H1 (cell line): ENCODE results near the gene SHANK1. TPM values are rescaled to one million over a fixed set of nuclear protein-coding genes. Genes with fewer than 3 reads are reported as not detected.

Source experiments
- CTCF ChIA-PET: fragments of 300-600 bp; sonication (Branson Sonifier 250); formaldehyde crosslinking; loops from one replicate; lab custom pipeline; 2021; ENCODE audit not compliant: partially characterized antibody; lab: Charles Lee
- POLR2A ChIA-PET: fragments of 300-600 bp; sonication (Branson Sonifier 250); formaldehyde crosslinking; loops from one replicate; lab custom pipeline; 2021; ENCODE audit warnings: inconsistent platforms; ENCODE audit not compliant: partially characterized antibody; lab: Charles Lee
- DNase-seq, 2 experiments: peaks; one replicate each; pipeline versions ENCODE4 v3.0.0 to v3.0.0-alpha.2; 2010 to 2022; ENCODE audit warnings: low spot score in 2 of 2, low read depth in 1 of 2, mixed read lengths in 1 of 2
- FAIRE-seq: peaks from 2 replicates; lab custom pipeline; 2011; peaks lifted over from hg19 to GRCh38; lab: Jason Lieb, UNC
- H2AFZ ChIP-seq: 2 replicates; pipeline ENCODE4 v1.8.1; 2012; ENCODE audit warnings: low read length, inconsistent platforms
- H2AK5ac ChIP-seq: 2 replicates; pipeline ENCODE4 v1.6.1; 2013; ENCODE audit warnings: low read depth, low read length
- H2BK120ac ChIP-seq: replicated peaks from 2 replicates; pipeline ENCODE3; 2013; ENCODE audit warnings: low read depth, low read length, inconsistent platforms
- H2BK12ac ChIP-seq: 2 replicates; pipeline ENCODE4 v1.6.1; 2013; ENCODE audit warnings: low read depth, low read length
- H2BK15ac ChIP-seq: 2 replicates; pipeline ENCODE4 v1.6.1; 2013; ENCODE audit warnings: low read length
- H2BK20ac ChIP-seq: 2 replicates; pipeline ENCODE4 v1.6.1; 2013; ENCODE audit warnings: low read length
- H2BK5ac ChIP-seq: 2 replicates; pipeline ENCODE4 v1.6.1; 2013; ENCODE audit warnings: low read depth, low read length
- H3K14ac ChIP-seq: 2 replicates; pipeline ENCODE4 v1.6.1; 2013; ENCODE audit warnings: inconsistent platforms; ENCODE audit not compliant: insufficient read length
- H3K18ac ChIP-seq: 2 replicates; pipeline ENCODE4 v1.6.1; 2013; ENCODE audit warnings: low read length; ENCODE audit errors: extremely low read depth
- H3K23ac ChIP-seq: 2 replicates; pipeline ENCODE4 v1.6.1; 2013; ENCODE audit warnings: inconsistent platforms; ENCODE audit not compliant: insufficient read length
- H3K23me2 ChIP-seq: 2 replicates; pipeline ENCODE4 v1.6.1; 2013; ENCODE audit warnings: low read depth, low read length
- H3K27ac ChIP-seq: 2 replicates; pipeline ENCODE4 v1.6.1; 2011; ENCODE audit warnings: low read depth, low read length, inconsistent platforms
- H3K27me3 ChIP-seq, 4 experiments: replicated peaks in 1 of 4; 1 replicate in 1 of 4; 2 replicates in 3 of 4; pipeline versions ENCODE4 v1.6.1 to v1.8.1; 2011 to 2013; ENCODE audit warnings: low read length in 3 of 4, mild to moderate bottlenecking in 3 of 4, inconsistent platforms in 2 of 4, mixed read lengths in 2 of 4, moderate library complexity in 1 of 4; ENCODE audit not compliant: control insufficient read depth in 3 of 4, insufficient read depth in 3 of 4; ENCODE audit errors: extremely low read depth in 1 of 4
- H3K36me3 ChIP-seq, 4 experiments: 2 replicates each; pipeline versions ENCODE4 v1.6.1 to v1.8.1; 2011 to 2013; ENCODE audit warnings: mild to moderate bottlenecking in 4 of 4, low read length in 3 of 4, moderate library complexity in 2 of 4, control low read depth in 1 of 4, inconsistent platforms in 1 of 4; ENCODE audit not compliant: insufficient read depth in 4 of 4, control insufficient read depth in 2 of 4
- H3K4ac ChIP-seq: replicated peaks from 2 replicates; pipeline ENCODE3; 2013; ENCODE audit warnings: low read length, low read depth, mixed read lengths, inconsistent platforms; ENCODE audit not compliant: insufficient read length
- H3K4me1 ChIP-seq, 4 experiments: replicated peaks in 1 of 4; 1 replicate in 1 of 4; 2 replicates in 3 of 4; pipeline versions ENCODE4 v1.6.1 to v1.8.1; 2011 to 2013; ENCODE audit warnings: low read length in 3 of 4, inconsistent platforms in 2 of 4, mixed read lengths in 1 of 4; ENCODE audit not compliant: insufficient read depth in 4 of 4, control insufficient read depth in 3 of 4
- H3K4me2 ChIP-seq, 2 experiments: 2 replicates each; pipeline versions ENCODE4 v1.6.1 to v1.8.1; 2011 to 2013; ENCODE audit warnings: low read depth in 2 of 2, low read length in 2 of 2, control low read depth in 1 of 2, inconsistent platforms in 1 of 2, mild to moderate bottlenecking in 1 of 2; ENCODE audit not compliant: insufficient read depth in 1 of 2
- H3K4me3 ChIP-seq, 4 experiments: fragments of 200-600, 300-600 bp in 1 of 4; sonication (generic), shearing (Covaris generic), sonication (Bioruptor Twin) in 1 of 4; 2 replicates each; pipeline versions ENCODE4 v1.5.1 to v1.8.1; 2011 to 2016; ENCODE audit warnings: low read length in 4 of 4, low read depth in 3 of 4, control low read depth in 2 of 4, inconsistent platforms in 2 of 4, mild to moderate bottlenecking in 2 of 4, mixed read lengths in 1 of 4, moderate library complexity in 1 of 4; ENCODE audit not compliant: insufficient read depth in 2 of 4; ENCODE audit errors: extremely low read depth in 1 of 4
- H3K56ac ChIP-seq: replicated peaks from 2 replicates; pipeline ENCODE3; 2013; ENCODE audit warnings: low read depth, mild to moderate bottlenecking, mixed read lengths, low read length, inconsistent platforms; ENCODE audit not compliant: insufficient read length
- H3K79me1 ChIP-seq: 2 replicates; pipeline ENCODE4 v1.6.1; 2013; ENCODE audit warnings: low read depth, low read length, control low read depth
- H3K79me2 ChIP-seq, 2 experiments: 2 replicates each; pipeline versions ENCODE4 v1.6.1 to v1.8.1; 2012 to 2013; ENCODE audit warnings: low read length in 2 of 2, mild to moderate bottlenecking in 2 of 2, inconsistent platforms in 1 of 2; ENCODE audit not compliant: insufficient read depth in 2 of 2, control insufficient read depth in 1 of 2
- H3K9ac ChIP-seq, 4 experiments: replicated peaks in 1 of 4; 1 replicate in 1 of 4; 2 replicates in 3 of 4; pipeline versions ENCODE4 v1.6.1 to v1.8.1; 2011 to 2013; ENCODE audit warnings: low read depth in 3 of 4, low read length in 3 of 4, control low read depth in 2 of 4, mild to moderate bottlenecking in 2 of 4, moderate library complexity in 2 of 4, inconsistent platforms in 1 of 4; ENCODE audit errors: extremely low read depth in 1 of 4
- H3K9me3 ChIP-seq, 2 experiments: 2 replicates each; pipeline versions ENCODE4 v1.6.1 to v1.8.1; 2012 to 2013; ENCODE audit warnings: mild to moderate bottlenecking in 2 of 2, moderate library complexity in 2 of 2, control low read depth in 1 of 2, inconsistent platforms in 1 of 2, low read depth in 1 of 2, low read length in 1 of 2, mixed read lengths in 1 of 2; ENCODE audit not compliant: insufficient read depth in 2 of 2
- H4K20me1 ChIP-seq, 2 experiments: replicated peaks in 1 of 2; 2 replicates each; pipeline versions ENCODE3 to v1.8.1; 2011 to 2013; ENCODE audit warnings: inconsistent platforms in 2 of 2, low read length in 2 of 2, mild to moderate bottlenecking in 1 of 2; ENCODE audit not compliant: insufficient read depth in 2 of 2, control insufficient read depth in 1 of 2
- H4K5ac ChIP-seq: 2 replicates; pipeline ENCODE4 v1.6.1; 2013; ENCODE audit warnings: low read length, low read depth, mixed read lengths, inconsistent platforms; ENCODE audit not compliant: insufficient read length
- H4K8ac ChIP-seq: 2 replicates; pipeline ENCODE4 v1.8.0; 2013; ENCODE audit warnings: mild to moderate bottlenecking, moderate library complexity, low read length, inconsistent platforms; ENCODE audit not compliant: insufficient read depth; ENCODE audit errors: extremely low read depth
- H4K91ac ChIP-seq: replicated peaks from 2 replicates; pipeline ENCODE3; 2013; ENCODE audit warnings: low read length, mixed read lengths, inconsistent platforms; ENCODE audit not compliant: insufficient read length
- BRCA1 ChIP-seq: IDR thresholded peaks from 2 replicates; pipeline ENCODE4 v1.6.1; 2012; ENCODE audit warnings: low read depth, low read length, improper control_type of control experiment
- EP300 ChIP-seq, 2 experiments: IDR thresholded peaks; 1 replicate in 1 of 2; 2 replicates in 1 of 2; pipeline ENCODE4 v1.6.1; 2011 to 2012; ENCODE audit warnings: low read depth in 2 of 2, low read length in 2 of 2, mild to moderate bottlenecking in 2 of 2, borderline replicate concordance in 1 of 2, inconsistent platforms in 1 of 2, moderate library complexity in 1 of 2
- GABPA ChIP-seq: IDR thresholded peaks from 2 replicates; pipeline ENCODE4 v1.6.1; 2011; ENCODE audit warnings: mild to moderate bottlenecking, low read length, moderate library complexity, borderline replicate concordance; ENCODE audit not compliant: insufficient read depth
- GTF2F1 ChIP-seq: IDR thresholded peaks from 2 replicates; pipeline ENCODE4 v1.6.1; 2012; ENCODE audit warnings: low read depth, low read length, improper control_type of control experiment, borderline replicate concordance
- HDAC2 ChIP-seq, 2 experiments: fragments of 300-600 bp in 1 of 2; sonication (generic) in 1 of 2; IDR thresholded peaks; 2 replicates each; pipeline ENCODE4 v1.6.1; 2011 to 2012; ENCODE audit warnings: low read depth in 2 of 2, low read length in 2 of 2, mild to moderate bottlenecking in 2 of 2, moderate library complexity in 2 of 2, borderline replicate concordance in 1 of 2, inconsistent platforms in 1 of 2
- KDM1A ChIP-seq: fragments of 200-600, 300-600 bp; sonication (generic); IDR thresholded peaks from 2 replicates; pipeline ENCODE4 v1.7.1; 2016; ENCODE audit warnings: mild to moderate bottlenecking, low read length, borderline replicate concordance
- KDM4A ChIP-seq: IDR thresholded peaks from one replicate; pipeline ENCODE4 v1.7.1; 2012; ENCODE audit warnings: low read depth, mild to moderate bottlenecking, moderate library complexity, low read length, inconsistent platforms; ENCODE audit not compliant: severe bottlenecking
- POLR2A ChIP-seq, 2 experiments: IDR thresholded peaks; 1 replicate in 1 of 2; 2 replicates in 1 of 2; pipeline ENCODE4 v1.6.1; 2011; ENCODE audit warnings: low read depth in 2 of 2, low read length in 2 of 2, mild to moderate bottlenecking in 2 of 2; ENCODE audit errors: control extremely low read depth in 1 of 2
- POU5F1 ChIP-seq: IDR thresholded peaks from 2 replicates; pipeline ENCODE4 v1.6.1; 2011; ENCODE audit warnings: low read depth, mild to moderate bottlenecking, low read length, moderate library complexity
- SP1 ChIP-seq: IDR thresholded peaks from 2 replicates; pipeline ENCODE4 v1.6.1; 2011; ENCODE audit warnings: low read depth, low read length
- SRF ChIP-seq: IDR thresholded peaks from 2 replicates; pipeline ENCODE4 v1.6.1; 2011; ENCODE audit warnings: mild to moderate bottlenecking, low read depth, low read length, moderate library complexity
- TAF1 ChIP-seq: IDR thresholded peaks from 2 replicates; pipeline ENCODE4 v1.6.1; 2011; ENCODE audit warnings: mild to moderate bottlenecking, low read depth, low read length
- TAF7 ChIP-seq: optimal IDR thresholded peaks from 2 replicates; pipeline ENCODE3; 2011; ENCODE audit warnings: low read depth, mild to moderate bottlenecking, inconsistent platforms, low read length, moderate library complexity, borderline replicate concordance
- TCF12 ChIP-seq: IDR thresholded peaks from 2 replicates; pipeline ENCODE4 v1.6.1; 2011; ENCODE audit warnings: low read depth, mild to moderate bottlenecking, low read length
- WGBS, 2 experiments: shearing (Covaris generic) in 1 of 2; methylation state at CpG; one replicate each; pipeline versions ENCODE4 v1.1.6 to v1.1.7; 2013 to 2015; ENCODE audit warnings: low lambda C conversion rate in 2 of 2, mixed read lengths in 2 of 2, inconsistent platforms in 1 of 2, low coverage in 1 of 2, missing lambda C conversion rate in 1 of 2; ENCODE audit not compliant: insufficient replicate concordance in 2 of 2, insufficient coverage in 1 of 2, insufficient read length in 1 of 2; ENCODE audit errors: extremely low coverage in 1 of 2, missing lambda C conversion rate in 1 of 2; 5-methylcytosine and 5-hydroxymethylcytosine counted together
- polyA plus RNA-seq, 7 experiments: library from polyadenylated mRNA; depleted of rRNA in 3 of 7; stranded (reverse) in 5 of 7; unstranded in 2 of 7; fragments of >200 nt in 5 of 7; fragments of 200-250 nt in 2 of 7; gene quantifications; 1 replicate in 5 of 7; 2 replicates in 1 of 7; 4 replicates in 1 of 7; pipeline versions ENCODE4 v1.2.1 to v1.2.3, GENCODE V29; 2011 to 2013; ENCODE audit warnings: missing spikeins in 2 of 7, mixed read lengths in 2 of 7
- total RNA-seq: library from RNA; stranded (reverse); fragmentation: NEBNext Ultra II Directional; extraction: Animal tissue kit (Norgen Biotek cat#: 25700); gene quantifications from 2 replicates; pipeline ENCODE4 v1.2.1, GENCODE V29; 2021

Gene SHANK1
- total and polyA plus RNA-seq, 2 of the 8 experiments (the other 6 are each of a cell fraction or from before 2014, with no cell fraction given), result 1.1 to 3.7 TPM

DNA sequence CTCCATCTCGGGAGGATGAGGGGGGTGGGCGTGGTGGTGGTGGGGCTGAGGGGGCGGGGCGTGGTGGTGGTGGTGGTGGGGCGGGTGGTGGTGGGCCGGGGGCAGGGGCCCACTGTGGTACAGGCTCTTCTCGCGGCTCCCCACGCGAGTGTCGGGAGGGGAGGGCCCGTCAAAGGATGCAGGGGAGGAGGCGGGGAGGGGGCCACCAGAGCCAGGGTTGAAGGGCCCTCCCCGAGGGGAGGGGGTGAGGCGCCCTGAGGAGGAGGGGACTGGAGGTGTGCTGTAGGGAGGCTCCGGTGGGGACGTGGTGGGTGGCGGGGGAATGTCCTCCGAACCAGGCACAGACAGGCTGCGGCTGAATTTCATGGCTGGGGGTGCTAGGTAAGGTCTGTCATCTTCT, 50.7 kb downstream of the SHANK1 start:
- CTCF ChIA-PET, result interaction anchor here (0.5 to 3.9 kb wide), 20 partner anchors 11 to 272 kb away, joined by 3 to 28 read pairs (median 6); no protein-coding TSS in a partner anchor
- no peak for FAIRE-seq
- no peak for TF ChIP-seq TAF7
- no peak for TF ChIP-seq SP1
- TF ChIP-seq POLR2A (IDR thresholded peaks at IDR 0.05; ENCODE audit: control extremely low read depth in 1 of 2, low read depth in 2 of 2, low read length in 2 of 2), result no peak
- no peak for TF ChIP-seq KDM1A
- TF ChIP-seq GTF2F1, result no peak
- no peak for TF ChIP-seq BRCA1
- TF ChIP-seq KDM4A, result no peak
- no peak for TF ChIP-seq POU5F1
- no peak for TF ChIP-seq TAF1
- no peak for TF ChIP-seq TCF12
- TF ChIP-seq GABPA, result no peak
- no peak for TF ChIP-seq HDAC2 (IDR thresholded peaks at IDR 0.05; ENCODE audit: borderline replicate concordance in 1 of 2, low read depth in 2 of 2, low read length in 2 of 2)
- no peak for TF ChIP-seq SRF
- no peak for TF ChIP-seq EP300 (IDR thresholded peaks at IDR 0.05; ENCODE audit: borderline replicate concordance in 1 of 2, low read depth in 2 of 2, low read length in 2 of 2)

More for the DNA sequence above, 50.7 kb downstream of the SHANK1 start:
- Histone ChIP-seq H4K20me1 (peaks cover 0 to 4% of the 10 kb centered on the region in 2 experiments), H2AK5ac (no peak overlapping the region), H3K79me2 (no peaks in the 10 kb centered on the region), H3K4me3 (peak overlapping the region in 1 of 4 experiments; percentile 53; a peak in 1 of 8 replicates), H3K18ac (no peak overlapping the region), H2BK15ac (0 out of 2 replicates have a peak overlapping the region, but pooled peaks have one; percentile 29), H2AFZ (no peak overlapping the region), H3K36me3 (no peaks in the 10 kb centered on the region; a peak in 1 of 8 replicates), H3K4ac (no peak overlapping the region), H3K9ac (no peak overlapping the region), H2BK120ac (no peak overlapping the region), H4K91ac (no peak overlapping the region), H3K27ac (no peak overlapping the region), H3K9me3 (0 out of 4 replicates have a peak, but pooled peaks cover 0 to 5% of the 10 kb centered on the region in 2 experiments), H3K56ac (no peak overlapping the region), H4K8ac (no peak overlapping the region), H3K79me1 (no peaks in the 10 kb centered on the region), H3K4me2 (no peak overlapping the region; a peak in 1 of 4 replicates), H3K23ac (no peak overlapping the region), H3K14ac (no peak overlapping the region), H3K4me1 (peaks cover 0 to 8% (median 4%) of the 10 kb centered on the region in 4 experiments; a peak in 5 of 7 replicates), H3K27me3 (peaks cover 27 to 46% (median 41%) of the 10 kb centered on the region in 4 experiments), H2BK5ac (no peak overlapping the region), H3K23me2 (peaks cover 1% of the 10 kb centered on the region; the same call in 1 of the 2 replicates), H4K5ac (no peak overlapping the region), H2BK12ac (no peak overlapping the region), H2BK20ac (no peak overlapping the region)
- DNase-seq, result no peak
- 83% methylated on average over 1 of the region's 20 CpGs; no CpG with 5 or more reads in 1 of the 2 experiments for WGBS, 2 experiments
- POLR2A ChIA-PET, result interaction anchor here (0.6 to 1.8 kb wide), 4 partner anchors 9 to 60 kb away, joined by 3 to 14 read pairs (median 4); no protein-coding TSS in a partner anchor
